Embryonic facial prominence (tissue), 1 donor: ENCODE results near the gene CYS1.

Experiments used
- DNase-seq: peaks from one replicate; pipeline ENCODE4 v3.0.0-alpha.2; 2016; ENCODE audit errors: extremely low spot score

CYS1 gene

DNA sequence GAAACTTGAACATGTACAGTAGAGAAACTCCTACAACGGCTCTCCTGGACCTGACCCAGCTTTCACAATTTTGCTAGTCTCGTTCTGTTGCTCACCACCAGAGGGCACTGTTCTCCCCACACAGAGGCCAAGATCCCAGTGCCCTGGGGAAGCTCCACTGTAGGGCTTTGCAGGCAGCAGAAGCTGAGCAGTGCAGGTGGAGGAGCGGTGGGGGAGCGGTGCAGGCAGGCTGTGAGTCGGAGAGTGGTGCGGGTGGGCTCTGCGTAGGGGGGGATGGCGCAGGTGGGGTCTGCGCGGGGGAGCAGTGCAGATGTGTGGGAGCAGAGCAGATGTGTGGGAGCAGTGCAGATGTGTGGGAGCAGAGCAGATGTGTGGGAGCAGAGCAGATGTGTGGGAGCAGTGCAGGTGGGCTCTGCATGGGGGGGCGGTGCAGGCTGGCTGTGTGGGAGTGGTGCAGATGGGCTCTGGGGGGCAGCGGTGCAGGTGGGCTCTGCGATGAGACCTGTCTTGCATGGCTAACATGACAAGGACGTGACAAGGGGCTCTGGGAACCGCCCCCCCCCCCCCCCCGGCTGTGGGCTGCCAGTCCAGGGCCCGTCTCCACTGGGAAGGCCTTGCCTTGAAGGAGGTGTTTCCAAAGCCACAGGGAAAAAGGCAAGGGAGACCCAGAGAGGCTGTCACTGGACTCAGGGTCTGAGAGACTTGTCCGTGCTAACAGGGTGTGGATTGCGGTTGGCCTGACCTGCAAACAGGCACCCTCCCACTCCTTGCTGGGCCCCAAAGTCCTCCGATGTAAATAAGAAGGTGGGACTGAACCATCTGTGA lies 7.3 kb downstream of the CYS1 start:
- DNase-seq: peak; percentile 81

DNA sequence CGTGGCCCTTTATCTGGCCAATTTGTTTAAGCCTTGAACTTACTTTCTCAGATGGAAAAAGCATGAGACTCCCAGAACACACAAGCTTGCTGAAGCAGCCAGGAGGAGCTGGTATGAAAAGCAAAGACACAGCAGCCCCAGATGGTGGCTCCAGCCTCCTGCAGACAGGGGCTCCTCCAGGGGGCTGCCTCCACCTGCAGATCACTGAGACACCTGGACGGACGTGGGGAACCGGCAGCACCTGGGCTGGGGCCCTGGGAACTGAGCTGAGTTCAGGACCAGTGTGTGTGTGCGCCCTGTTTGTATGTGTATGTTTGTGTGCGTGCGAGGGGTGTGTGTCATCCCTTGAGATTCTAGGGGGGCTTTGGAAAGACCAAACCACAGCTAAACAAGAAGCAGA lies 8.6 kb downstream of the CYS1 start:
- no peak for DNase-seq

DNA sequence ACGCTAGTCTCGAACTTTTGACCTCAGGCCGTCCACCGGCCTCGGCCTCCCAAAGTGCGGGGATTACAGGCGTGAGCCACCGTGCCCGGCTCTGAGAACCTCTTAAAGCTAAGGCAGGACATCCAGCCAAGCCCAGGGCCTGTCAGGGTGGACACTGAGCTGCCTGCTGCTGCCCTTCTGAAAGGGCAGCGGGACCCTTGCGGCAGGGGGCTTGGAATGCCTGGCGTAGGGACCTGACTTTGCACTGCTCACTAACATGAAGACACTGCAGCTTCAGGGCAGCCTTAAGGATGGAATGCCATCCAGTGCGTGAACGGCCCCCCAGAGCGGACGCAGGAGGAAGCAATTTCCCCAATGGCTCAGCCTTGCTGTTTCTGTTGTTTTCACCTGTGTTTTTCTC lies 9.0 kb downstream of the CYS1 start:
- no peak for DNase-seq

DNA sequence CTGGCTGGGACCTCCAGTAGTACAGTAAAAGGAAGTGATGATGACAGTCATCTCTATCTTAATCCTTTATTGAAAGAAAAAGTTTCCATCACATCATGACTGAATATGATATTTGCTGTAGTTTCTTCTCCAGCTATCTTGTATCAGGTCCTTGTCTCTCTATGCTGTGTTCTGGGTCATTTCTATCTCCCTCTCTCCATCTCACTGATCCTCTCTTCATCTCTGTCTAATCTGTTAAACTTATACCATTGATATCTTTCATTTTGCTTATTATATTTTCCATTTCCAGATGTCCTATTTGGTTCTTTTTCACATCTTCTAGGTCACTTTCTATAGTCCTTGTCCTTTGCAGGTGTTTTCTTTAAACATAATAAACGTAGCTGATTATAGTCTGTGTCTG lies 12.3 kb downstream of the CYS1 start:
- no peak for DNase-seq

DNA sequence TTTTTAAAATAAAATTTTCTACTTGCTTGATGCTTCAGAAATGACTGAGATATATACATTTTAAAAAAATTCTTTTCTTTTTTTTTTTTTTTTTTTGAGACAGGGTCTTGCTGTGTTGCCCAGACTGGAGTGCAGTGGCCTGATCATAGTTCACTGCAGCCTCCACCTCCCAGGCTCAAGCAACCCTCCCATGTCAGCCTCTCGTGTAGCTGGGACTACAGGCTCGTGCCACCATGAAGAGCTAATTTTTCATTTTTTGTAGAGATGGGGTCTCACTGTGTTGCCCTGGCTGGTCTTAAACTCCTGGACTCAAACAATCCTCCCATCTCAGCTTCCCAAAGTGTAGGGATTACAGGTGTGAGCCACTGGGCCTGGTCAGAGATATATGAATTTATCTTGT lies 12.9 kb downstream of the CYS1 start:
- DNase-seq: no peak

DNA sequence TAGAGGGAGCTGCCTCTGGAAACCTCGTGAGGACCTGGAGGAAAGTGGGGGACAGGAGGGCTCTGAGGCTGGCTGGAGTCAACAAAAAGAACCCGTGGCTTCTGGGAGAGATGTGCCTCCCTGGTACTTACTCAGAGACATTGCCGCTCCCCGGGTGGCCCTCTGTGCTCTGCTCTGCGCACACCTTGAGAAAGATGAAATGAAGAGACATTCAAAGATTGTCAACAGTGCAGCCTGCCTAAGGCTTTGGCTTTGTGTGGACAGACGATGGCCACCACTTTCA lies 14.5 kb downstream of the CYS1 start:
- DNase-seq: no peak

DNA sequence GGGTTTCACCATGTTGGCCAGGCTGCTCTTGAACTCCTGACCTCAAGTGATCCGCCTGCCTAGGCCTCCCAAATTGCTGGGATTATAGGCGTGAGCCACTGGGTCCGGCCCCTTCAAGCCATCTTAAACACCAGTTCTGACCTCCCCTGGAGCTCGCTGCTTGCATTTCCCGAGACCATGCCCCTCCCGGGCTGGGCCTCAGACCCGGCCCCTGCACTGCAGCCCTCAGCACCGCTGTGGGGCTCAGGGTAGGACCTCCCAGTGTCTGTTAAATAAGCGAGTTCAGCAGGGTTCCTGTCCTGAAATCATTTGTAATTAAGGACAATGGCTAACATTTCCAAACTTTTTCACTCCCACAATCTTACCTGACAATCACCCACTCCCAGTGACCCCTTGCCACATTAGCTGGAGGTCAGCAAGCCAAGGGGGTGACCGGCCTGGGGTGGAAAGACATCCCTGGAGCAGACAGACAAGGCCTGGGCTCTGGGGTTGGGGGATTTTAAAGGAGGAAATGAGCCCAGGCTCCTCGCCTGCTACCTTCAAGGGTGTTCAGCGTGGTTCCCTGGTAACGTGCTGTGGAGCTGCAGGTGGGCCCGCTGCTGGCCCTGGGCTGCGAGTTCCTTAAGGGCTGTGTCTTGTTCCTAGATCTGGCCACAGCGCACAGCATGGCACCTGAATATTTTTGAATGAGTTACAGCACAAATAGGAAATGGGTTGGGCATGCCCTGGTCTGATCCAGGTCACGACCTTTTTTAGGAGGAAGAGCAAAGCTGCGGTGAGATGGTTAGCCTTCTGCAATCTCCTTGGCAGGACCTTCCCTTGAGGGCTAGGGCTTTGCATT lies 15.1 kb downstream of the CYS1 start:
- DNase-seq: no peak

DNA sequence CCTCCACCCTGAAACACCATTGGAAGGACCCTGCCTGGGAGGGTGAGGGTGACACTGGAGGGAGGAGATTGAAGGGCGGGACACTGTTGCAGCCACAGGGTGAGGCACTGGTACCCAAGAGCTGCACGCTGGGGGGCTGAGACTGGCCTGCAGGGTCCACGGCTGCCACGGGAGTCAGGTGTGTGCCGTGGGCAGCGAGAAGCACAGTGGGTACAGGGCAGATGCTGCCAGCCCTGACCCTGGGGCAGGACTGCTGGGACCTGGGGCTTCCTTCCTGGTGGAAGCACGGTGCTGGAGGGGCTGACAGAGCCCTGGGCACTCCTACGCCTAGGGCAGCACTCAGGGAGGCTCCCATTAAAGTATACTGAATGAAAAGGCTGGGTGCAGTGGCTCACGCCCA lies 16.6 kb downstream of the CYS1 start:
- no peak for DNase-seq

DNA sequence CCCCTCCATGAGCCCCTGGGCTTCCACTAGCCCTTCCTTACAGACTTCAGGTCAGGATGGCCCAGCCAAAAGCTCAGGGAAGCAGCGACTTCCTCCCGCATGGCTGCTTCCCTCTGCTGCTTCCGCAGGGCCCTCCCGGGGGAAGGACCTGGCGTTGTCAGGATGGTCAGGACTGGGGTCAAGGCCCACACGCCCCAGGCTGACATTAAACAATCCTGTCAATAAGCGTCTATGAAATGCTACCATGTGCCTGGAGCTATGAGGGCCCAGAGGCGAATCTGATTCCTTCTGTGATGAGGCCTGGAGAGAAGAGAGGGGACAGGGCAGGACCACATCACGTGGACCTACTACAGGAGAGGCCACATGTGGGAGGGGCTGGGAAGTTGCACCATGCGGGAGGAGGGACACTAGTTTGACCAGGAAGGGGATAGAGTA lies 17.3 kb downstream of the CYS1 start:
- no peak for DNase-seq

DNA sequence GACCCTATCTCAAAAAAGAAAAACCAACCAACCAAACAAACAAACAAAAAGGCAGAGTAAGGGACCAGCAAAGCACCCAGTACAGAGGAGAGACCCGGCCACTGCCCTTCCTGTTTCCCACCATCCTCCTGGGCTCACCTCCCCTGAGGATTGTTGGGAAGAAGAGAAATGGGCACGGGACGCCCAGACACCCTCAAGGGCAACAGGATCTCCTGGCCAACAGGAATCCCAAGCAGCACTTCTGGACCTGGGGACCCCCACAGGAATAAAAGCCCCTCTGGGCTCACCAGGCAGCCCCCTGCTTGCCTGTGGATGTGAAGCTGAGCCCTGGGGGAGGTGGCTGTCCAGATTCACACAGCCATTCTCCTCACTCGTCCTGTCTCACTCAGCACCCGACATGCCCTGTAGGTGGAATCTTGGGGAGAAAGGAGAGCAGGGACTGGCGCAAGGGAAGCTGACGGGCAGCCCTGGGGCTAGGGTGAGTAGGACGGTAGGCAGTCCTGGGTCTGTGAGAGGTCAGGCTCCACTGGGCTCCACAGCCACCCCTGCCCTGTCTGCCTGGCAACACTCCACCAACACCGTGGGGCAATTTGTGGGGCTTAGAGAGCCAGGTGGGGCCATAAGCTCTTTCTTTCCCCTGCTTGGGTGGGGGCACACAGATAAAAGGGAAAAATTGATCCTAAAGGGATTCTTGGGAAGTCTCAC lies 18.8 kb downstream of the CYS1 start:
- no peak for DNase-seq

DNA sequence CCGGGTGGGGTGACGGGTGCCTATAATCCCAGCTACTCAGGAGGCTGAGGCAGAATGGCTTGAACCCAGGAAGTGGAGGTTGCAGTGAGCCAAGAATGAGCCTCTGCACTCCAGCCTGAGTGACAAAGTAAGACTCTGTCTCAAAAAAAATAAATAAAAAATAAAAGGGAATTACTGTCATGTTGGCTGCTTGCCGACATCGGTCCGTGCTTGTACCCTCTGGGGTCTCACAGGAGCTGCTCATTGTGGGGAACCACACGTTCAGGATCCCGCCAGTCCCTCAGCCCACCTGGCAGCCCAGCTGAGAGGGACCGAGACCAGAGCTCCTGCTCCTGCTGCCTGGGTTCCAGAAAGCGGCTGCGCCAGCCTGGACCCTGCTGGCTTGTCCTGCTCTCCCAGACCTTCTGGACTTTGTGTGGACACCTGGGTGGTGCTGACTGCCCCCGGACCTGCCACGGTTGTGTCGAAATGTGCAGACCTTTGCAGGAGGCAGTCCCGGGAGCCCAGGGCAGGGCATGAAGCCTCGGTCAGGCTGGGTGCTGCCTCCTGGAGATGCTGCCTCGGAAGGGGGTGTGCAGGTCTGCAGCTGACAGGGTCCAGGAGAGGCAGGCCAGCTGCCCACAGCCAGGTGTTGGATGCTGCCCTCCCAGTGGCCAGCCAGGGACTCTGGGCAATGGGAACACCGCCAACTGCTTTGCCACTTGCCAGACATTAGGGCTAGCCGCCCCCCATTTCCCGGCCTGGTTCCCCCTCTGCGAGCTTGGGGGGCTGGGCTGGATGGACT lies 20.5 kb downstream of the CYS1 start:
- DNase-seq: no peak

DNA sequence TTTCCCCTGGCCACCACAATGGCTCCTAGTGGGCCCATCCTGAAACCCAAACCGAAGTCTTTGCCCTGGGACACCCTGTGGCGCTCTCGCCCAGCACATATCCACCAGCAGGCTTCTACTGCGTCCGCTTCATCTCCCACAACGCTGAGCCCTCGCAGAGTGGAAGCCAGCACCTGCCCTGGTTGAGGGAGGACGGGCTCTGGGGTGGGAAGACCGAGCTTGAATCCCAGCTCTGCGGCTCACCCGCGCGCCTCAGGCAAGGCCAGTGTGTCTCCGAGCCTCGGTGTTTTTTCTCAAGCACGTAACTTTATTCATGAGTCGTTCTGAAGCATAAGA lies 21.2 kb downstream of the CYS1 start:
- DNase-seq: no peak

DNA sequence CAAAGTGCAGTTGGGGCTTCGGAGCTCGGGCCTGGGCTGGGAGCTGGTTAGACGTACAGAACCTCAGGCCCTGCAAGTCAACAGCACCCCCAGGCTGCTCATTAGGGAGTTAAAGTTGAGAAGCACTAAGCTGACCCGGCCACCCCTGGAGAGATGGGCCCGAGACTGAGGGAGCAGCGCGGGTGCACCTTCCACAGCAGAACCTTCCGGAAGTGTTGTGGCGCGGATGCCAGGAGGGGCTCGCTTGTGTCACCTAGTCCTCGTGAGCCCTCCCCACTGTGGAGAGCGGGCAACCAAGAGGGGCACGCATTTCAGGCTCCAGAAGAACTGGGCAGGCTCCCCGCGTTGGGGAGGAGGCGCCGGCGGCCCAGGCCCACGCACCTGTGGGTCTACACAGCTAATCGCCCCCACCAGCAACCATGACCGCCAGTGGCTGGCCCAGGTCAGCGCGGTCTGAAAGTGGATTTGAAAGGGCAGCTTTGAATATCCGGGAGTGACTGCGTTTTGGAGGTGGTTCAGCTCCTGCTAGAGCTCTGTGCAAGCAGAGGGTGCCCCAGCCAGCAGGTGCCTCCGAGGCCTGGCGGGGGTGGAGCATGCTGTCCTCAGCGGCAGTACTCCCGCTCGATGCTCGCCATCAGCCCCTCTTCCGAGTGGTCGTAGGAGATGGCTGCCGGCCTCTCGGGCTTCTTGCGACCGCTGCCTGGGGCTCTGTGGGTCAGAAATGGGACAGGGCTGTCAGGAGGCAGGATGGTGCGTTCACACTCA lies 21.8 kb downstream of the CYS1 start:
- no peak for DNase-seq

DNA sequence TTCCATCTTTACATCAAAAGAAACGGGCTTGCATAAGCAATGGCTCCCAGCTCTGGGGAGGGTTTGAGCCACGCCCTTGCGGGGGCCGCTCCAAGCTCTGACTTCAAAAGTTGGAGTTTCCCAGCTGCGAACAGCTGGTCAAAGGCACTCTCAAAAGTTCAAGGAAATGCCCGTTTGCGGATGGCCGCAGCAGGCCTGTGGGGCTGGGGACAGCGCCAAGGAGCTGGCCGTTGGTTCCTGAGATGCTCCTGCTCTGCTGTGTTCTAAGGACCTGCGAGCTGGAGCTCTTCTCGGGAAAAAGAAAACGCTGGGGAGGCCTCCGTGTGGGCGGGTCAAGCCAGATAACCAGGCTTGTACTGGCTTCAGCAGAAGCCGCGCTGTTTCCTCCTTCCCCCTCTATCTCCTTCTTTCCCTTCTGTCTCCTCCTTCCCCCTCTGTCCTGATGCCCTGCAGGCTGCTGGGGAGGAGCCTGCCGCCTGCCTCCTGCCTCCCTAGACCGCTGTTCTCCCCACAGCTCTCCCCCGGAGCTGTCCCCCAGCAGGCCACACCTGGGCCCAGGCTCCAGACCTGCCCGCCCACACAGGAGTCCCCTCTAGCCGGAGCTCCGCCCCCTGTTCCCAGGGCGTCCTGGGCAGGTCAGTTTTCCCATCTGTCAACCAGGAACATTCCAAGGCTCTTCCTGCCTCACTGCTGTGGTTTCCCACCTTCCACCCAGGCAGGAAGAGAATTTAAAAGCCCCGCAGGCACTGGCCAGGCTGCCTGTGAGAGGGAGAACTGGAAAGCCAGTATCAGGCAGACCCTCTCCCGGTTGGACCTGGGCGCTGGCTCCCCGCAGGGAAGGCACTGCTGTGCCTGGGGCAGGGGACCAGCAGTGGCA lies 22.7 kb downstream of the CYS1 start:
- no peak for DNase-seq

DNA sequence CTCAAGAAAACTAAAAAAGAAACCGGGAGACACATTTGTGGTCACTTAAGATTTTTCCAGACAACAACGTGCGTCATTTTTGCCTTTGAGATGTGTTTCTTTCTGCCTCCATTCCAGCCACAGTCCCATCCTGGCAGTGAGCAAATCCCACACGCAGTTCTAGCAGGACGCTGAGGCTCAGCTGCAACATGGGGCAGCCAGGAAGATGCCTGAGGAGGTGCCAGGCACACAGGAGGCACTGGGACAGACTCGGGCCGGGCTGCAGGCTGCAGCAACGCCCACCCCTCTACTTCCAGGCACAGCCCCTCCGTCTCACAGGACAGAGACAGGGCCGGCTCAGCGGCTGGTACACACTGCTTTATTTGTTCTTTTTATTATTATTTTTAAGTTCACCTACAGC lies 23.8 kb downstream of the CYS1 start:
- no peak for DNase-seq

DNA sequence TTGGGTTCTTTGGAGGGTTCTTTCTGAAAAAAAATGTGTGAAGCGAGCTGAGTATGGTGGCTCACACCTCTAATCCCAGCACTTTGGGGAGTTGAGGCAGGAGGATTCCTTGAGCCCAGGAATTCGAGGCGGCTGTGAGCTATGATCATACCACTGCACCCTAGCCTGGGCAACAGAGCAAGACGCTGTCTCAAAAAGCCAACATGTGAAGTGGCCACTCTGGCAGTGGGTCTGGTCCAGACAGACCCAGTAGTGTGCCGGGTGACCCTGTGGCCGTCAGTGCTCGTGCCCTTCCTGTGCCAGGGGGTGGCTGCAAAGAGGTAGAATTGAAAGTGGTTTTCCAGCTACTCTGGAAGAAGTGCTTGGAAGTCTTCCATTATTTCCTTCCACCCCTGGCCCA lies 25.2 kb downstream of the CYS1 start:
- no peak for DNase-seq

DNA sequence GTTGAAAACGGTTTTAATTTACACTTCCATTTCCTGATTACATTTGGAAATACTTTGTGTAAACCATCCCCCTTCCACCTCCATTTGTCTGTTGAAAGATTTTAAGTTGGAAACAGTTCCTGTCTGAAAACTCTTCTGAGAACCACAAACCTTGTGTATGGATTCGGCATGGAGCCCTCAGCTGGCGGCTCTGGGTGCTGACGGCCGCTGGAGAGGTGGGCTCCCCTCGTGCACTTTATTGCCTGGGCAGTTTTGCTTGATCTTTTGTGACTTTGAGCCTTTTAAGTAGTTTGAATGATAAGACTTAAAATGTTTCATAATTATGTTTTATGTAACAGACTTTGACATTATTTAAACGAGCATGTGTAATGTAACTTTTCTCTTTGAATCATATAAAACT lies 25.8 kb downstream of the CYS1 start:
- no peak for DNase-seq

DNA sequence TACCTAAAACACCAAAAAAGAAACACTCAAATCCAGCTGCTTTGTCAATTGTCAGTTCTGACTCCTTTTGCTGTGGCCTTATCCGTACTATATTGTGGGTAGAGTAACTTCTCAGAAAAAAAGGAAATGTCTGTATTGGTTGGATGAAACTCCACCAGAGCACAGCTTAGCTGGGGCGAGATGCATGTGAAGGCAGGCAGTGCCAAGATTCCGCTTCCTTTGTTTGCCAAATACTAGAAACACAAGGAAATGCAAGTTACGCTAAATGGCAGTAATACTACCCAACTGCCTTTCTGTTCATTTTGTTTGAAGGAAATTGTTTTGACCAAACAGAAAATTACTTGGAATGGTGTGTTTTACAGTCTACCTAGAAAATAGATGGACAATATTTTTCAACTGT lies 26.9 kb downstream of the CYS1 start:
- no peak for DNase-seq

DNA sequence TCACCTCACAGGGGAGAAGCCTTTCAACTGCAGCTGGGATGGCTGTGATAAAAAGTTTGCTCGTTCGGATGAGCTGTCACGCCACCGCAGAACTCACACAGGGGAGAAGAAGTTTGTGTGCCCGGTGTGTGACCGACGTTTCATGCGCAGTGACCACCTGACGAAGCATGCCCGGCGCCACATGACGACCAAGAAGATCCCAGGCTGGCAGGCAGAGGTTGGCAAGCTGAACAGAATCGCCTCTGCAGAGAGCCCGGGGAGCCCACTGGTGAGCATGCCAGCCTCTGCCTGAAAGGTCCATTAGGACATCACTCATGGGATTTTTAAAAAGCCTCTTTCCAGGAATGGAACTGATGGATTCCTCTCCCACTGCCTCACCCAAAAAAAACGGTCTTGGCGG lies 28.0 kb downstream of the CYS1 start:
- DNase-seq: no peak

DNA sequence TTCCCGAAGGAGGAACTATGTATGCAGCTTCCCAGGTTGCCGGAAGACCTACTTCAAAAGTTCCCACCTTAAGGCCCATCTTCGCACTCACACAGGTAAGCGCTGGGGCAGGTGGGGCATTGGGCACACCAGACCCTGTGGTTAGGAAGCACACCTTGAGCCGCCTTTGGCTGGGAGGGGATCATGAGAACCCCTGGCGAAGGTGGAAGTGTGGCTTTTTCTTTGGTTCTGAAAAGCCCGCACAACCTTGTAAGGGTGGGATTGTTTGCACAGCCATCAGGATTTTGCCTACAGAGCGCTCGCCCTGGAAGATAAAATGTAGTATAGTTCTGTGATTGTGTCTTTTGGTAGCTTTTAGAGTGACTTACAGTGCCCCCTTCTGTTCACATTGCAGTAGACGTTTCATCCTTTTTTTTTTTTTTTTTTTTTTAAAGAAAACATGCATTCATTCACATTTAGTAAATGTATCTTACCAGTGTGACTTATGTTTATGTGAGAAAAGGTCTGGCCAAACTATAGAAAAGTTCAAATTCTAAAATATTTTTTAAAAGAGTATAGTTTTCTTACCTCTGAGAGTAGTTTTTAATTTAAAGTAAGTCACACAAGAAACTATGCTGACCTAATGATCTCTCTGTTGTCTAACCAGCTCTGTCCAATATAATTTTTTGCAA lies 31.6 kb downstream of the CYS1 start:
- DNase-seq: peak; percentile 73
